ENCODE data around the gene DDX59. TPM values are rescaled to one million over a fixed set of nuclear protein-coding genes. Genes with fewer than 3 reads are reported as not detected.

The DDX59 gene
- total RNA-seq, 4 donors from 2014 or later = 17.9 to 40.8 (median 24.2) TPM

DNA sequence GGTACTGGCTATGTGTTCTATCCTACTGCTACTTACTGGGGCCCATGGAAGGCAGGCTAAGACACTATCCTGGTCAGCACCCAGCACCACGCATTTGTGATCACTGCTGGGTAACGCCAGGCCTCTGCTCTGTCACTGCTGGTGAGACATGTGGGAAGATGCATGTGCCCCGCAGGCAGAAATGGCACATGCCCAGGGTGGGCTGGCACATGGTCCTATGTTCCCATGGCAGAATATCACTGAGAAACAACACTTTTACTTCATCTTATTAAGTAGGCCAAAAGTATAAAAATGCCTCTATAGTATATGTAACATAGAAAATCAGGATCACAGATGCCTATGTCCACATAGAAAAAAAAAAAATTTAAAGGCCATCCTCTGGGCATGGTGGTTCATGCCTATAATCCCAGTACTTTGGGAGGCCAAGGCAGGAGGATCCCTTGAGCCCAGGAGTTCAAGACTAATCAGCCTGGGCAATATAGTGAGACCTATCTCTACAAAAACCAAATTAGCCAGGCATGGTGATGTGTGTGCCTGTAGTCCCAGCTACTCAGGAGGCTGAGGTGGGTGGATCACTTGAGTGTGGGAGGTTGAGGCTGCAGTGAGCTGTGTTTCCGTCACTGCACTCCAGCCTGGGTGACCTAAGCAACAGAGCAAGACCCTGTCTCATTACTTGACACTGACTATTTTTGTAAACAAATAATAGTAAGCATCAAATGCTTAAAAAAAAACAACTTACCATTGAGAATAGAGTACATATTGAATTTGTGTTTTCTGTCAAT lies 11.5 kb downstream of the DDX59 start:
- H3K4me3 ChIP-seq (ENCODE audit: low read depth, poor library complexity, severe bottlenecking) = no peak overlapping the region
- 93 to 94% methylated on average over 4 of the region's 4 CpGs for WGBS, 2 donors
- intact Hi-C loops (cut with DNase I; ENCODE audit: low total_unique reads) = no loop called here
- no peak for TF ChIP-seq POLR2A (IDR thresholded peaks at IDR 0.05)
- TF ChIP-seq, protein P1, sequence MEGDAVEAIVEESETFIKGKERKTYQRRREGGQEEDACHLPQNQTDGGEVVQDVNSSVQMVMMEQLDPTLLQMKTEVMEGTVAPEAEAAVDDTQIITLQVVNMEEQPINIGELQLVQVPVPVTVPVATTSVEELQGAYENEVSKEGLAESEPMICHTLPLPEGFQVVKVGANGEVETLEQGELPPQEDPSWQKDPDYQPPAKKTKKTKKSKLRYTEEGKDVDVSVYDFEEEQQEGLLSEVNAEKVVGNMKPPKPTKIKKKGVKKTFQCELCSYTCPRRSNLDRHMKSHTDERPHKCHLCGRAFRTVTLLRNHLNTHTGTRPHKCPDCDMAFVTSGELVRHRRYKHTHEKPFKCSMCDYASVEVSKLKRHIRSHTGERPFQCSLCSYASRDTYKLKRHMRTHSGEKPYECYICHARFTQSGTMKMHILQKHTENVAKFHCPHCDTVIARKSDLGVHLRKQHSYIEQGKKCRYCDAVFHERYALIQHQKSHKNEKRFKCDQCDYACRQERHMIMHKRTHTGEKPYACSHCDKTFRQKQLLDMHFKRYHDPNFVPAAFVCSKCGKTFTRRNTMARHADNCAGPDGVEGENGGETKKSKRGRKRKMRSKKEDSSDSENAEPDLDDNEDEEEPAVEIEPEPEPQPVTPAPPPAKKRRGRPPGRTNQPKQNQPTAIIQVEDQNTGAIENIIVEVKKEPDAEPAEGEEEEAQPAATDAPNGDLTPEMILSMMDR (IDR thresholded peaks at IDR 0.05) = no peak
- no peak for DNase-seq (ENCODE audit: low spot score in 2 of 2)

DNA sequence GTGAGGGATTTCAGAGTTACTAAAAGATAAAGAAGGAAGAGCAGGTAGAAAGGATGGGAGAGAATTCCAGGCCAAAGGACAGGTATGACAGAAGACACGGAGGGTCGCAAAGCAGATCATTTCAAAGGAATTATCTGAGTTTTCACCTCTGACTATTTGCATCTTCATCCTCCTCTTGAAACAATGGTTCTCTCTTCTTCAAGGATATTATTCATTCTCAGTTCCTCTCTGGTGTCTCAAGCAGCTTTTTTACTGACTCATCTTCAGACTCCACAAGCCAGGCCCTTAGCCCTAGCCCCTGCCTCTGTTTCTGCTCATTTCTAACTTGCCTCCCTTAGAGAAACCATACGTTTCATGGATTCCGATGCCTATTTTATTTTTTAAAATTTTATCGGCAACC lies 15.0 kb downstream of the DDX59 start:
- 94 to 98% methylated on average over 5 of the region's 5 CpGs for WGBS, 2 donors
- TF ChIP-seq, protein P1 (IDR thresholded peaks at IDR 0.05) = no peak
- no peak for TF ChIP-seq POLR2A (IDR thresholded peaks at IDR 0.05)
- H3K4me3 ChIP-seq (ENCODE audit: low read depth, poor library complexity, severe bottlenecking) = no peak overlapping the region
- intact Hi-C loops (cut with DNase I; ENCODE audit: low total_unique reads) = no loop called here
- DNase-seq (ENCODE audit: low spot score in 2 of 2) = no peak

DNA sequence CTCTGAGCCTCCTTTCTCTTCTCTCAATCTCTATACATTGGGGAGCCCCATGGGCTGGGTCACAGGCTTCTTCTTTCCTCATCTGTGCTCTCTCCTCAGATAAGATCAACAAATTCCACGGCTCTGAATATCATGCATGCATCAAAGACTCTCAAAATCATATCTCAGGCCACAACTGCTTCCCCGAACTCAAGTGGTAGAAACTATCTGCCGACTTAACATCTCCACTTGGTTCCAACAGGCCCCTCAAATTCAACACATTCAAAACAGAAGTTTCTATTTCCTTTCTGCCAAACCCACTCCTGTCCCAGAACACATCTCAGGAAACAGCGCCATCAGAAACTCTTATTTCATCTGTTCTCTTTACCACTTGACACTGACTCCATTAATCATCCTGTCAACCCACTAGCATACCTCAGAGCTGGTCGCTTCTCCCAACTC lies 16.7 kb downstream of the DDX59 start:
- WGBS, 2 donors = 71 to 73% methylated on average over 5 of the region's 5 CpGs
- no peak overlapping the region for H3K4me3 ChIP-seq (ENCODE audit: low read depth, poor library complexity, severe bottlenecking)
- intact Hi-C loops (cut with DNase I; ENCODE audit: low total_unique reads) = no loop called here
- TF ChIP-seq, protein P1 (IDR thresholded peaks at IDR 0.05) = no peak
- TF ChIP-seq POLR2A (IDR thresholded peaks at IDR 0.05) = no peak
- DNase-seq (ENCODE audit: low spot score in 2 of 2) = no peak

DNA sequence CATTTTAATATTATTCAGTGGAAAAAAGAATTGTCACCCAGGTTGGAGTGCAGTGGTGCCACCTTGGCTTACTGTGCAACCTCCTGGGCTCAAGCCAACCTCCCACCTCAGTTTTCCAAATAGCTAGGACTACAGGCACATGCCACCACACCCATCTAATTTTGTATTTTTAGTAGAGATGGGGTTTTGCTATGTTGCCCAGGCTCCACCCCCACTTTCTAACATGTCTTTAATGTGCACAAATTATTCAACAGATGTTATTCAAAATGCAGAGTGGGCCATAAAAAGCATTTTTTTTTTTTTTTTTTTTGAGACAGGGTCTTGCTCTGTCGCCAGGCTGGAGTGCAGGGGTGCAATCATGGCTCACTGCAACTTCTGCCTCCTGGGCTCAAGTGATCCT lies 17.3 kb downstream of the DDX59 start:
- no peak for TF ChIP-seq POLR2A (IDR thresholded peaks at IDR 0.05)
- TF ChIP-seq, protein P1 (IDR thresholded peaks at IDR 0.05) = no peak
- 90 to 95% methylated on average over 1 of the region's 1 CpG for whole genome bisulfite sequencing, 2 donors
- intact Hi-C loops (cut with DNase I; ENCODE audit: low total_unique reads) = no loop called here
- DNase-seq (ENCODE audit: low spot score in 2 of 2) = no peak
- H3K4me3 ChIP-seq (ENCODE audit: low read depth, poor library complexity, severe bottlenecking) = no peak overlapping the region

DNA sequence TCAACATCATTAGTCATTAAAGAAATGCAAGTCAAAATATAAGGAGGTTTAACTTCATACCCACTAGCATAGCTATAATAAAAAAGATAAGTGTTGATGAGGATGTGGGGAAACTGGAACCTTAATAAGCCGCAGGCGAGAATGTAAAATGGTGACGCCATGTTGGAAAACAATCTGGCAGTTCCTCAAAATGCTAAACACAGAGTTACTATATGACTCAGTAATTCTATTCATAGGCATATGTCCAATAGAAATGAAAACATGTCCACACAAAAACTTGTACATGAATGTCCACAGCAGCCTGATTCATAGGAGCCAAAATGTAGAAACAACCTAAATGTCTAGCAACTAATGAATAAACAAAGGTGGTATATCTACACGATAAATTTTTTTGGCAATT lies 23.2 kb downstream of the DDX59 start:
- intact Hi-C loops (cut with DNase I; ENCODE audit: low total_unique reads) = no loop called here
- WGBS, 2 donors = 67 to 79% methylated on average over 4 of the region's 4 CpGs
- TF ChIP-seq POLR2A (IDR thresholded peaks at IDR 0.05) = no peak
- TF ChIP-seq, protein P1 (IDR thresholded peaks at IDR 0.05) = no peak
- H3K4me3 ChIP-seq (ENCODE audit: low read depth, poor library complexity, severe bottlenecking) = no peak overlapping the region
- DNase-seq (ENCODE audit: low spot score in 2 of 2) = no peak

DNA sequence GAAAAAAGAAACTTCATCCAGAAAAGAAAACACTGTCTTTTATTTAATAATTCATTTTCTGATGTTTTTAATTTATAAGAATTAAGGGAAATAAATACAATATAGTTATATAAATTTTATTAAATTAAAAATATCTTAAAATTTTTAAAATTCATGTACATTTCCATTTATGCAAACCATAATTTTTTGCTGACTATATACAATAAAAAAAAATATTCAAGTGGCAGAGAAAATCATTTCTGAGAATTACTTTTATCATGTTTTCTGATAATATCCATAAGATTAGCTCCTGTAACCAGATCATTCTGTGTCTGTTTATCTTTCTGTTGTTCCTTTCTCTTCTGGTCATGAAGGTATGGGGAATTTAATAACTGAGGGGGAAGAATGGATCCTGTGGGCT lies 25.7 kb downstream of the DDX59 start:
- intact Hi-C loops (cut with DNase I; ENCODE audit: low total_unique reads) = no loop called here
- TF ChIP-seq, protein P1 (IDR thresholded peaks at IDR 0.05) = no peak
- no peak for TF ChIP-seq POLR2A (IDR thresholded peaks at IDR 0.05)
- H3K4me3 ChIP-seq (ENCODE audit: low read depth, poor library complexity, severe bottlenecking) = no peak overlapping the region
- no peak for DNase-seq (ENCODE audit: low spot score in 2 of 2)

Data from lower leg skin (tissue), 4 donors.